Measurements from ENCODE around the gene MYO19. TPM values are rescaled to one million over a fixed set of nuclear protein-coding genes. Genes with fewer than 3 reads are reported as not detected.

MYO19 gene
- total and polyA plus RNA-seq, 2 of the 4 experiments (the other 2 are of a cell fraction): 35.8 to 55.6 TPM

GRCh38 chr17:36474571-36474970 is 60.1 kb downstream of the MYO19 start (continued):
- TF ChIP-seq USF2 (IDR thresholded peaks at IDR 0.05; ENCODE audit: low read depth, low read length): no peak
- no peak for TF ChIP-seq CEBPB (IDR thresholded peaks at IDR 0.05; ENCODE audit: low read depth, low read length)

GRCh38 chr17:36470499-36470898 is 64.2 kb downstream of the MYO19 start:
- Histone ChIP-seq H3K36me3 (ENCODE audit: control insufficient read depth, insufficient read depth, low read length) (no peaks in the 10 kb centered on the region), H3K9ac (ENCODE audit: low read depth, low read length) (no peak overlapping the region), H4K5ac (ENCODE audit: low read depth, low read length) (no peak overlapping the region), H3K18ac (ENCODE audit: low read depth, low read length) (no peak overlapping the region), H2BK15ac (ENCODE audit: low read depth, low read length) (no peak overlapping the region), H4K8ac (ENCODE audit: low read depth in 2 of 2, low read length in 2 of 2) (no peak overlapping the region), H3K56ac (ENCODE audit: extremely low read depth, insufficient read depth, low read length) (no peak overlapping the region), H3K9me1 (ENCODE audit: insufficient read depth, low read length) (no peaks in the 10 kb centered on the region), H3K14ac (replicated peaks; ENCODE audit: low read depth, low read length) (no peak overlapping the region), H3K4me3 (ENCODE audit: insufficient read depth, low read depth, low read length) (no peak overlapping the region), H2AK5ac (ENCODE audit: low read depth, low read length) (no peak overlapping the region), H2BK20ac (ENCODE audit: low read depth, low read length) (no peak overlapping the region), H3K23ac (ENCODE audit: low read depth, low read length) (no peak overlapping the region), H3K4me2 (ENCODE audit: low read depth, low read length) (no peak overlapping the region), H3K79me1 (ENCODE audit: low read depth in 1 of 2, low read length in 2 of 2) (no peaks in the 10 kb centered on the region), H3K27me3 (ENCODE audit: control insufficient read depth, insufficient read depth, low read length) (peaks cover 9% of the 10 kb centered on the region), H2BK5ac (ENCODE audit: low read depth, low read length, poor library complexity, severe bottlenecking) (no peak overlapping the region), H3K4me1 (ENCODE audit: control insufficient read depth, insufficient read depth, low read length) (no peaks in the 10 kb centered on the region), H3K4ac (ENCODE audit: low read depth, low read length) (no peak overlapping the region), H3K27ac (ENCODE audit: insufficient read depth, low read length) (no peak overlapping the region), H2BK120ac (ENCODE audit: low read depth, low read length) (no peak overlapping the region), H3K9me3 (ENCODE audit: control insufficient read depth, insufficient read depth, low read length) (no peaks in the 10 kb centered on the region), H4K20me1 (ENCODE audit: insufficient read depth, low read length) (no peaks in the 10 kb centered on the region), H4K91ac (ENCODE audit: insufficient read depth, low read depth, low read length) (no peak overlapping the region), H2AFZ (replicated peaks; ENCODE audit: low read length, poor library complexity) (no peak overlapping the region), H2AK9ac (replicated peaks; ENCODE audit: low read depth, low read length, poor library complexity) (no peak overlapping the region)
- ChIA-PET POLR2A (ENCODE audit: unreplicated experiment) (no interaction called here), CTCF (no interaction called here)
- in situ Hi-C loops (cut with MboI; ENCODE audit: low sequenced_read_pairs): loop anchor here (25.0 kb wide), 1 partner anchor 258 kb away; the partner anchor contains the start of gene CCL4L2
- no peak for DNase-seq
- intact Hi-C loops (cut with micrococcal nuclease): no loop called here
- BruUV-seq (replicated peaks): no TSS peak
- dilution Hi-C loops (cut with HindIII; ENCODE audit: low sequenced_read_pairs, unreplicated experiment): no loop called here
- no peak for ATAC-seq (ENCODE audit: low read depth)
- TF ChIP-seq CEBPB (IDR thresholded peaks at IDR 0.05; ENCODE audit: low read depth, low read length) (no peak), NFE2L2 (IDR thresholded peaks at IDR 0.05; ENCODE audit: low read depth, low read length) (no peak), RCOR1 (IDR thresholded peaks at IDR 0.05; ENCODE audit: insufficient replicate concordance, low read length) (no peak), MXI1 (IDR thresholded peaks at IDR 0.05; ENCODE audit: borderline replicate concordance, low read depth, low read length) (no peak), USF2 (IDR thresholded peaks at IDR 0.05; ENCODE audit: low read depth, low read length) (no peak), BHLHE40 (IDR thresholded peaks at IDR 0.05; ENCODE audit: low read depth, low read length) (no peak), FOS (IDR thresholded peaks at IDR 0.05; ENCODE audit: low read depth, low read length) (no peak), RAD21 (IDR thresholded peaks at IDR 0.05; ENCODE audit: low read length) (no peak), ELK1 (IDR thresholded peaks at IDR 0.05; ENCODE audit: borderline replicate concordance, low read depth, low read length) (no peak), SMC3 (IDR thresholded peaks at IDR 0.05; ENCODE audit: low read depth, low read length) (no peak), MAZ (IDR thresholded peaks at IDR 0.05; ENCODE audit: borderline replicate concordance, low read depth, low read length) (no peak), CHD1 (IDR thresholded peaks at IDR 0.05; ENCODE audit: low read depth, low read length) (no peak), MAFK (IDR thresholded peaks at IDR 0.05; ENCODE audit: low read depth, low read length) (no peak), POLR2A (IDR thresholded peaks at IDR 0.05; ENCODE audit: low read depth, low read length) (no peak), RFX5 (IDR thresholded peaks at IDR 0.05; ENCODE audit: low read depth, low read length) (no peak)

Measured in IMR-90 (cell line).